Liver (tissue), 9 donors: Measurements from ENCODE around the gene DCDC1. TPM values are rescaled to one million over a fixed set of nuclear protein-coding genes. Genes with fewer than 3 reads are reported as not detected.
"Not testable (repeated sequence)": the region's sequence is repeated elsewhere in the genome, so short reads cannot be mapped to it uniquely, and the experiment has no call there.

Experiments
- DNase-seq: peaks from one replicate; pipeline ENCODE4 v3.0.0-alpha.2; 2017; ENCODE audit warnings: low spot score
- H3K27ac ChIP-seq, 2 donors: one replicate each; pipeline ENCODE4 v1.7.0; 2013; ENCODE audit warnings: inconsistent platforms in 2 of 2, low read length in 2 of 2, control low read depth in 1 of 2, low read depth in 1 of 2, mild to moderate bottlenecking in 1 of 2
- H3K27me3 ChIP-seq, 4 donors: one replicate each; pipeline versions ENCODE4 v1.6.1 to v1.7.0; 2013; ENCODE audit warnings: low read length in 3 of 4, inconsistent platforms in 1 of 4, mild to moderate bottlenecking in 1 of 4, moderate library complexity in 1 of 4; ENCODE audit not compliant: control insufficient read depth in 4 of 4, insufficient read depth in 4 of 4
- H3K36me3 ChIP-seq, 4 donors: one replicate each; pipeline versions ENCODE4 v1.6.1 to v1.7.0; 2013; ENCODE audit warnings: low read length in 3 of 4, mild to moderate bottlenecking in 3 of 4, low read depth in 1 of 4, moderate library complexity in 1 of 4; ENCODE audit not compliant: control insufficient read depth in 4 of 4, insufficient read depth in 3 of 4
- H3K4me1 ChIP-seq, 4 donors: one replicate each; pipeline versions ENCODE4 v1.6.1 to v1.7.0; 2013; ENCODE audit warnings: low read length in 3 of 4, mild to moderate bottlenecking in 3 of 4, moderate library complexity in 1 of 4; ENCODE audit not compliant: control insufficient read depth in 4 of 4, insufficient read depth in 4 of 4
- H3K4me3 ChIP-seq, 3 donors: one replicate each; pipeline versions ENCODE4 v1.6.1 to v1.7.0; 2013; ENCODE audit warnings: low read length in 3 of 3, control low read depth in 1 of 3, low read depth in 1 of 3, mild to moderate bottlenecking in 1 of 3
- H3K9ac ChIP-seq, 2 donors: one replicate each; pipeline ENCODE4 v1.7.0; 2013; ENCODE audit warnings: low read length in 2 of 2, mild to moderate bottlenecking in 2 of 2, moderate library complexity in 2 of 2, control low read depth in 1 of 2, low read depth in 1 of 2
- H3K9me3 ChIP-seq, 4 donors: one replicate each; pipeline versions ENCODE4 v1.6.1 to v1.7.0; 2013; ENCODE audit warnings: low read length in 3 of 4; ENCODE audit not compliant: control insufficient read depth in 4 of 4
- EGR1 ChIP-seq, 2 donors: IDR thresholded peaks; 2 replicates each; pipeline ENCODE4 v1.6.1; 2016 to 2018; ENCODE audit warnings: antibody characterized with exemption in 2 of 2, low read depth in 2 of 2
- FOXA1 ChIP-seq: IDR thresholded peaks from 2 replicates; pipeline ENCODE4 v1.6.1; 2016; ENCODE audit warnings: antibody characterized with exemption
- FOXA2 ChIP-seq: IDR thresholded peaks from 2 replicates; pipeline ENCODE4 v1.6.1; 2016; ENCODE audit warnings: antibody characterized with exemption
- GABPA ChIP-seq, 2 donors: IDR thresholded peaks in 1 of 2; conservative IDR thresholded peaks in 1 of 2; 2 replicates each; pipeline ENCODE4 v1.6.1; 2016; ENCODE audit warnings: antibody characterized with exemption in 2 of 2, mild to moderate bottlenecking in 1 of 2, moderate library complexity in 1 of 2
- HNF4A ChIP-seq, 2 donors: conservative IDR thresholded peaks; 2 replicates each; pipeline ENCODE4 v1.6.1; 2016; ENCODE audit warnings: antibody characterized with exemption in 2 of 2, mild to moderate bottlenecking in 2 of 2
- HNF4G ChIP-seq: IDR thresholded peaks from 2 replicates; pipeline ENCODE4 v1.6.1; 2016; ENCODE audit warnings: antibody characterized with exemption
- JUND ChIP-seq, 2 donors: IDR thresholded peaks; 2 replicates each; pipeline ENCODE4 v1.6.1; 2016; ENCODE audit warnings: antibody characterized with exemption in 2 of 2
- NR2F2 ChIP-seq: IDR thresholded peaks from 2 replicates; pipeline ENCODE4 v1.6.1; 2016; ENCODE audit warnings: antibody characterized with exemption
- RAD21 ChIP-seq, 2 donors: IDR thresholded peaks; 2 replicates each; pipeline ENCODE4 v1.6.1; 2016; ENCODE audit warnings: antibody characterized with exemption in 2 of 2, mild to moderate bottlenecking in 2 of 2
- RXRA ChIP-seq, 2 donors: IDR thresholded peaks; 2 replicates each; pipeline ENCODE4 v1.6.1; 2017 to 2018; ENCODE audit warnings: antibody characterized with exemption in 2 of 2, mild to moderate bottlenecking in 1 of 2
- SP1 ChIP-seq: IDR thresholded peaks from 2 replicates; pipeline ENCODE4 v1.6.1; 2018; ENCODE audit warnings: antibody characterized with exemption, mild to moderate bottlenecking
- TAF1 ChIP-seq: conservative IDR thresholded peaks from 2 replicates; pipeline ENCODE4 v1.6.1; 2016; ENCODE audit warnings: antibody characterized with exemption, mild to moderate bottlenecking
- YY1 ChIP-seq: IDR thresholded peaks from 2 replicates; pipeline ENCODE4 v1.6.1; 2016; ENCODE audit warnings: antibody characterized with exemption, mild to moderate bottlenecking
- WGBS: extraction: QIAGEN DNeasy Blood & Tissue Kit; methylation state at CpG from one replicate; pipeline ENCODE4 v1.1.7; 2013; 5-methylcytosine and 5-hydroxymethylcytosine counted together
- polyA plus RNA-seq, 2 donors: library from polyadenylated mRNA; stranded (reverse) in 1 of 2; unstranded in 1 of 2; fragments of 200-250 nt in 1 of 2; fragments of >200 nt in 1 of 2; fragmentation: Nextera tagmentation in 1 of 2; extraction: Ambion mirVana in 1 of 2; gene quantifications; one replicate each; pipeline versions ENCODE4 v1.2.1 to v1.2.3, GENCODE V29; 2013 to 2015
- total RNA-seq, 2 donors: library from RNA; depleted of rRNA; stranded (reverse); fragments of >200 nt; gene quantifications; one replicate each; pipeline ENCODE4 v1.2.3, GENCODE V29; 2014
- TF ChIP-seq, protein P1 (sequence below): fragments of 150-350 bp; IDR thresholded peaks from 2 replicates; pipeline ENCODE4 v1.5.1; 2017; ENCODE audit warnings: improper control_type of control experiment, low read depth, low read length; ENCODE audit not compliant: missing input control
- TF ChIP-seq, protein P2 (sequence below): IDR thresholded peaks from 2 replicates; pipeline ENCODE4 v1.6.1; 2016; ENCODE audit warnings: antibody characterized with exemption
- TF ChIP-seq, protein P3 (sequence below): IDR thresholded peaks from 2 replicates; pipeline ENCODE4 v1.6.1; 2016; ENCODE audit warnings: antibody characterized with exemption
- TF ChIP-seq, protein P4 (sequence below): IDR thresholded peaks from 2 replicates; pipeline ENCODE4 v1.6.1; 2016; ENCODE audit warnings: antibody characterized with exemption
- donor health status: healthy.
- donor health status: healthy.
- donor health status: healthy.
- donor health status: healthy.
- donor health status: healthy.

Gene DCDC1
- total and polyA plus RNA-seq, 4 donors: 0.38 to 3.5 (median 2.0) TPM

DNA sequence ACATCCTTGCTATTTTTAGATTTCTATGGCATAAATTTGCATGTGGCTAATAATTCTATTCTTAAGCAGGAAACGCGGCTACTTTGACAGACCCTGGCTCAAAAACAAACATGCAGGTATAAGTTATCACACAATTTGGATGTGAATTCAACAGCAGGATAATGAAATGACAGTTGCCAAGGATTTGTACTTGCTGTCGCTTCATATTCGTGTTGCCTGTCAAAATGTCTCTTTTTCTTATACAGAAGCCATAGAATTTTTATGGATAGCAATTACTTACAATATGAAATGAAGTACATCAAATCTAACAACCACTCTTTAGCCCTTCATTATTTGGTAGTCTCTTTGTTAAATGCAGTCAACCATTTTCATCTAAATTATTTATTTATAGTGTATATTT is 46.4 kb downstream of the DCDC1 start:
- no peaks in the 10 kb centered on the region for H3K9me3 ChIP-seq
- no peak overlapping the region for H3K9ac ChIP-seq
- H3K4me3 ChIP-seq: no peak overlapping the region
- TF ChIP-seq, protein P1, sequence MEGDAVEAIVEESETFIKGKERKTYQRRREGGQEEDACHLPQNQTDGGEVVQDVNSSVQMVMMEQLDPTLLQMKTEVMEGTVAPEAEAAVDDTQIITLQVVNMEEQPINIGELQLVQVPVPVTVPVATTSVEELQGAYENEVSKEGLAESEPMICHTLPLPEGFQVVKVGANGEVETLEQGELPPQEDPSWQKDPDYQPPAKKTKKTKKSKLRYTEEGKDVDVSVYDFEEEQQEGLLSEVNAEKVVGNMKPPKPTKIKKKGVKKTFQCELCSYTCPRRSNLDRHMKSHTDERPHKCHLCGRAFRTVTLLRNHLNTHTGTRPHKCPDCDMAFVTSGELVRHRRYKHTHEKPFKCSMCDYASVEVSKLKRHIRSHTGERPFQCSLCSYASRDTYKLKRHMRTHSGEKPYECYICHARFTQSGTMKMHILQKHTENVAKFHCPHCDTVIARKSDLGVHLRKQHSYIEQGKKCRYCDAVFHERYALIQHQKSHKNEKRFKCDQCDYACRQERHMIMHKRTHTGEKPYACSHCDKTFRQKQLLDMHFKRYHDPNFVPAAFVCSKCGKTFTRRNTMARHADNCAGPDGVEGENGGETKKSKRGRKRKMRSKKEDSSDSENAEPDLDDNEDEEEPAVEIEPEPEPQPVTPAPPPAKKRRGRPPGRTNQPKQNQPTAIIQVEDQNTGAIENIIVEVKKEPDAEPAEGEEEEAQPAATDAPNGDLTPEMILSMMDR: no peak
- TF ChIP-seq, protein P2, sequence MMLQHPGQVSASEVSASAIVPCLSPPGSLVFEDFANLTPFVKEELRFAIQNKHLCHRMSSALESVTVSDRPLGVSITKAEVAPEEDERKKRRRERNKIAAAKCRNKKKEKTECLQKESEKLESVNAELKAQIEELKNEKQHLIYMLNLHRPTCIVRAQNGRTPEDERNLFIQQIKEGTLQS: no peak
- TF ChIP-seq FOXA1 (no peak), HNF4G (no peak), TAF1 (no peak), JUND (IDR thresholded peaks at IDR 0.05) (no peak), HNF4A (conservative IDR thresholded peaks at IDR 0.05) (no peak), SP1 (no peak), EGR1 (IDR thresholded peaks at IDR 0.05; ENCODE audit: low read depth in 2 of 2) (no peak), FOXA2 (no peak), NR2F2 (no peak), RAD21 (IDR thresholded peaks at IDR 0.05) (no peak), RXRA (IDR thresholded peaks at IDR 0.05) (no peak), YY1 (no peak)
- TF ChIP-seq, protein P3, sequence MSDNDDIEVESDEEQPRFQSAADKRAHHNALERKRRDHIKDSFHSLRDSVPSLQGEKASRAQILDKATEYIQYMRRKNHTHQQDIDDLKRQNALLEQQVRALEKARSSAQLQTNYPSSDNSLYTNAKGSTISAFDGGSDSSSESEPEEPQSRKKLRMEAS: no peak
- no peaks in the 10 kb centered on the region for H3K27me3 ChIP-seq
- no peak overlapping the region for H3K27ac ChIP-seq
- peaks cover 0 to 3% (median 0%) of the 10 kb centered on the region in 4 donors for H3K4me1 ChIP-seq
- H3K36me3 ChIP-seq: no peaks in the 10 kb centered on the region
- no peak for DNase-seq
- 80% methylated on average over 4 of the region's 4 CpGs for WGBS

DNA sequence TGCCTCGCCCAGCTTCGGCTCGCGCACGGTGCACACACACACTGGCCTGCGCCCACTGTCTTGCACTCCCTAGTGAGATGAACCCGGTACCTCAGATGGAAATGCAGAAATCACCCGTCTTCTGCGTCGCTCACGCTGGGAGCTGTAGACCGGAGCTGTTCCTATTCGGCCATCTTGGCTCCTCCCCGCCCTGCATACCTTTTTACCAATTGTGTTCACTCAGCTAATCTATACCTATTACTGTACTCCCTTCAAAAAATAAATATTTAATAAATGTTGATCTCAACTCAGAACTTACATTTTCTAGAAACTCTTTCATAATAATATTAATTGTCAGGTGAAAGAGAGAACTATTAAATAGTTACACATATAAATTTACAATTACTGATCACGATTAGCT is 48.0 kb downstream of the DCDC1 start:
- H3K27me3 ChIP-seq, H3K4me1 ChIP-seq, H3K36me3 ChIP-seq, H3K9me3 ChIP-seq, H3K9ac ChIP-seq, DNase-seq, H3K4me3 ChIP-seq, H3K27ac ChIP-seq: not testable (repeated sequence)
- WGBS: 93% methylated on average over 15 of the region's 15 CpGs

DNA sequence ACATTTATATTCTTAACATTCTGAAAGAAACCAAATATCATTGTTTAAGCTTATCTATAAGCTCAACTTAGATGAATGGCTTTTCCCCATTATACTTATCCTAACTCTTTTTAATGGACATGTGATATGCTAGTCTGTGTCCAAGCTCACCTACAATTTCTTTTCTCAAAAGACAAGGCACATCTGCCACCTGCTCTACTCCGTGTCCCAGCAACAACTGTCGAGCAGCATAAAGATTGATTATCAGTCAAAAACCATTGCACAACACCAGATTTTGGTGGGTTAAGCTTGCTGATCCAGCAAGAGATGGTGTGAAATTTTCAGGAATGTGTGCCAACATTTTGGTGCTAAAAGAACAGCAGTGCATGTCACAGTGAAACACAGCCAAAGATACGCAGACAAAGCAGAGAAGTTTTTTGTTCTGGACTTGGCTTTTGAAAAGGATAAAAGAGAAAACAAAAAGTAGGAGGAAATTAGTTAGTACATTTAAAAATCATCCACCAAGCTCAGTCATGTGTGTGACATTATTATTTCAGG is 65.8 kb downstream of the DCDC1 start:
- Histone ChIP-seq H3K27ac (no peak overlapping the region), H3K4me3 (no peak overlapping the region), H3K27me3 (peaks cover 0 to 5% (median 0%) of the 10 kb centered on the region in 4 donors), H3K36me3 (no peaks in the 10 kb centered on the region), H3K9me3 (no peaks in the 10 kb centered on the region), H3K4me1 (no peaks in the 10 kb centered on the region), H3K9ac (no peak overlapping the region)
- TF ChIP-seq HNF4G (no peak), FOXA1 (no peak), EGR1 (IDR thresholded peaks at IDR 0.05; ENCODE audit: low read depth in 2 of 2) (no peak), GABPA (IDR thresholded peaks at IDR 0.05 in 1 of 2, conservative IDR thresholded peaks at IDR 0.05 in 1 of 2) (no peak), JUND (IDR thresholded peaks at IDR 0.05) (no peak), SP1 (no peak)
- TF ChIP-seq, protein P4, sequence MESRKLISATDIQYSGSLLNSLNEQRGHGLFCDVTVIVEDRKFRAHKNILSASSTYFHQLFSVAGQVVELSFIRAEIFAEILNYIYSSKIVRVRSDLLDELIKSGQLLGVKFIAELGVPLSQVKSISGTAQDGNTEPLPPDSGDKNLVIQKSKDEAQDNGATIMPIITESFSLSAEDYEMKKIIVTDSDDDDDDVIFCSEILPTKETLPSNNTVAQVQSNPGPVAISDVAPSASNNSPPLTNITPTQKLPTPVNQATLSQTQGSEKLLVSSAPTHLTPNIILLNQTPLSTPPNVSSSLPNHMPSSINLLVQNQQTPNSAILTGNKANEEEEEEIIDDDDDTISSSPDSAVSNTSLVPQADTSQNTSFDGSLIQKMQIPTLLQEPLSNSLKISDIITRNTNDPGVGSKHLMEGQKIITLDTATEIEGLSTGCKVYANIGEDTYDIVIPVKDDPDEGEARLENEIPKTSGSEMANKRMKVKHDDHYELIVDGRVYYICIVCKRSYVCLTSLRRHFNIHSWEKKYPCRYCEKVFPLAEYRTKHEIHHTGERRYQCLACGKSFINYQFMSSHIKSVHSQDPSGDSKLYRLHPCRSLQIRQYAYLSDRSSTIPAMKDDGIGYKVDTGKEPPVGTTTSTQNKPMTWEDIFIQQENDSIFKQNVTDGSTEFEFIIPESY: no peak
- TF ChIP-seq, protein P1: no peak
- TF ChIP-seq, protein P3: no peak
- WGBS: 56% methylated on average over 3 of the region's 3 CpGs
- no peak for DNase-seq
